Neural cell (in vitro differentiated cells): ENCODE results near the gene ACOX1. TPM values are rescaled to one million over a fixed set of nuclear protein-coding genes. Genes with fewer than 3 reads are reported as not detected.

Experiments used
- H2AFZ ChIP-seq: fragments of 200-600, 300-800 bp; sonication (generic), shearing (Covaris generic); 2 replicates; pipeline ENCODE4 v1.6.0; 2014; ENCODE audit warnings: low read depth, mild to moderate bottlenecking, antibody characterized with exemption, low read length, moderate library complexity
- H3F3A ChIP-seq: fragments of 200-600 bp; shearing (Covaris generic); 2 replicates; pipeline ENCODE4 v1.6.1; 2016; ENCODE audit warnings: mild to moderate bottlenecking, moderate library complexity, mixed read lengths, antibody characterized with exemption, low read length; ENCODE audit not compliant: insufficient read depth, poor library complexity, severe bottlenecking
- H3K27ac ChIP-seq: fragments of 200-600, 300-800 bp; sonication (generic), shearing (Covaris generic); 2 replicates; pipeline ENCODE4 v1.5.1; 2014; ENCODE audit warnings: mild to moderate bottlenecking, low read length, moderate library complexity
- H3K27me3 ChIP-seq: fragments of 300-800, 200-600 bp; sonication (generic), shearing (Covaris generic); 2 replicates; pipeline ENCODE4 v1.6.0; 2014; ENCODE audit warnings: mild to moderate bottlenecking, low read depth, low read length, moderate library complexity; ENCODE audit not compliant: insufficient read depth
- H3K36me3 ChIP-seq: fragments of 300-800, 200-600 bp; sonication (generic), shearing (Covaris generic); 2 replicates; pipeline ENCODE4 v1.5.1; 2014; ENCODE audit warnings: mild to moderate bottlenecking, antibody characterized with exemption, low read length, moderate library complexity; ENCODE audit not compliant: insufficient read depth
- H3K4me2 ChIP-seq: fragments of 300-800, 200-600 bp; sonication (generic), shearing (Covaris generic); 2 replicates; pipeline ENCODE4 v1.6.0; 2014; ENCODE audit warnings: mild to moderate bottlenecking, low read length
- H3K4me3 ChIP-seq: fragments of 300-800, 200-600 bp; sonication (generic), shearing (Covaris generic); 2 replicates; pipeline ENCODE4 v1.5.1; 2014; ENCODE audit warnings: mild to moderate bottlenecking, low read length, moderate library complexity
- H3K79me2 ChIP-seq: fragments of 200-600 bp; shearing (Covaris generic); replicated peaks from 2 replicates; pipeline ENCODE4 v1.6.0; 2014; ENCODE audit warnings: mild to moderate bottlenecking, low read length, moderate library complexity; ENCODE audit not compliant: insufficient read depth
- H3K9ac ChIP-seq: fragments of 300-800, 200-600 bp; sonication (generic), shearing (Covaris generic); 2 replicates; pipeline ENCODE4 v1.6.1; 2016; ENCODE audit warnings: mild to moderate bottlenecking, low read length, mixed read lengths
- H3K9me2 ChIP-seq: fragments of 200-600 bp; shearing (Covaris generic); 2 replicates; pipeline ENCODE4 v1.6.1; 2016; ENCODE audit warnings: mild to moderate bottlenecking, low read length, mixed read lengths; ENCODE audit not compliant: insufficient read depth
- H3K9me3 ChIP-seq: fragments of 200-600, 300-800 bp; sonication (generic), shearing (Covaris generic); 2 replicates; pipeline ENCODE4 v1.6.1; 2016; ENCODE audit warnings: mild to moderate bottlenecking, mixed run types, low read length, moderate library complexity, mixed read lengths
- H4K20me1 ChIP-seq: fragments of 200-600 bp; shearing (Covaris generic); 2 replicates; pipeline ENCODE4 v1.6.1; 2016; ENCODE audit warnings: mild to moderate bottlenecking, mixed run types; ENCODE audit not compliant: insufficient read depth
- EP300 ChIP-seq: fragments of 450-650 bp; conservative IDR thresholded peaks from 2 replicates; pipeline ENCODE4 v1.6.1; 2014; ENCODE audit warnings: antibody characterized with exemption, mild to moderate bottlenecking, moderate library complexity; ENCODE audit not compliant: poor library complexity, severe bottlenecking
- EZH2 ChIP-seq: fragments of 200-600, 300-800 bp; shearing (Covaris generic), sonication (generic); IDR thresholded peaks from 2 replicates; pipeline ENCODE4 v1.6.1; 2014; ENCODE audit warnings: antibody characterized with exemption, low read length, borderline replicate concordance, mild to moderate bottlenecking; ENCODE audit not compliant: insufficient read depth, poor library complexity, severe bottlenecking
- MXI1 ChIP-seq: fragments of 450-650 bp; conservative IDR thresholded peaks from 2 replicates; pipeline ENCODE4 v1.6.1; 2014; ENCODE audit warnings: antibody characterized with exemption, mild to moderate bottlenecking; ENCODE audit not compliant: poor library complexity, severe bottlenecking
- POLR2AphosphoS5 ChIP-seq: IDR thresholded peaks from 2 replicates; pipeline ENCODE4 v1.6.1; 2012
- RAD21 ChIP-seq: fragments of 450-650 bp; conservative IDR thresholded peaks from 2 replicates; pipeline ENCODE4 v1.6.1; 2014; ENCODE audit warnings: antibody characterized with exemption, mild to moderate bottlenecking, moderate library complexity
- SMC3 ChIP-seq: fragments of 450-650 bp; conservative IDR thresholded peaks from 2 replicates; pipeline ENCODE4 v1.6.1; 2014; ENCODE audit warnings: antibody characterized with exemption, mild to moderate bottlenecking, moderate library complexity; ENCODE audit not compliant: poor library complexity
- TAF1 ChIP-seq: IDR thresholded peaks from 2 replicates; pipeline ENCODE4 v1.6.1; 2012; ENCODE audit warnings: low read depth
- polyA plus RNA-seq: library from polyadenylated mRNA; depleted of rRNA; stranded (reverse); fragments of >200 nt; gene quantifications from 2 replicates; pipeline ENCODE4 v1.2.3, GENCODE V29; 2014
- TF ChIP-seq, protein P1 (sequence below): fragments of 450-650 bp; IDR thresholded peaks from 2 replicates; pipeline ENCODE4 v1.5.1; 2014; ENCODE audit warnings: antibody characterized with exemption, mild to moderate bottlenecking, moderate library complexity; ENCODE audit not compliant: poor library complexity, severe bottlenecking
- TF ChIP-seq, protein P2 (sequence below): IDR thresholded peaks from 2 replicates; pipeline ENCODE4 v1.6.1; 2012; ENCODE audit warnings: borderline replicate concordance

ACOX1 gene
- polyA plus RNA-seq, 1 donor from 2014 or later, result 31.2 TPM

- Histone ChIP-seq H3K27ac (no peak overlapping the region), H2AFZ (no peak overlapping the region), H3K27me3 (no peaks in the 10 kb centered on the region), H3K4me2 (no peak overlapping the region), H3K79me2 (no peaks in the 10 kb centered on the region), H3K4me3 (no peak overlapping the region), H3F3A (no peaks in the 10 kb centered on the region), H3K9me2 (no peaks in the 10 kb centered on the region), H4K20me1 (no peaks in the 10 kb centered on the region), H3K36me3 (no peaks in the 10 kb centered on the region), H3K9ac (no peak overlapping the region), H3K9me3 (no peaks in the 10 kb centered on the region)
- no peak for TF ChIP-seq MXI1
- TF ChIP-seq POLR2AphosphoS5, result no peak
- no peak for TF ChIP-seq RAD21
- no peak for TF ChIP-seq SMC3
- TF ChIP-seq EP300, result no peak
- no peak for TF ChIP-seq EZH2
- no peak for TF ChIP-seq TAF1
- TF ChIP-seq, protein P1, sequence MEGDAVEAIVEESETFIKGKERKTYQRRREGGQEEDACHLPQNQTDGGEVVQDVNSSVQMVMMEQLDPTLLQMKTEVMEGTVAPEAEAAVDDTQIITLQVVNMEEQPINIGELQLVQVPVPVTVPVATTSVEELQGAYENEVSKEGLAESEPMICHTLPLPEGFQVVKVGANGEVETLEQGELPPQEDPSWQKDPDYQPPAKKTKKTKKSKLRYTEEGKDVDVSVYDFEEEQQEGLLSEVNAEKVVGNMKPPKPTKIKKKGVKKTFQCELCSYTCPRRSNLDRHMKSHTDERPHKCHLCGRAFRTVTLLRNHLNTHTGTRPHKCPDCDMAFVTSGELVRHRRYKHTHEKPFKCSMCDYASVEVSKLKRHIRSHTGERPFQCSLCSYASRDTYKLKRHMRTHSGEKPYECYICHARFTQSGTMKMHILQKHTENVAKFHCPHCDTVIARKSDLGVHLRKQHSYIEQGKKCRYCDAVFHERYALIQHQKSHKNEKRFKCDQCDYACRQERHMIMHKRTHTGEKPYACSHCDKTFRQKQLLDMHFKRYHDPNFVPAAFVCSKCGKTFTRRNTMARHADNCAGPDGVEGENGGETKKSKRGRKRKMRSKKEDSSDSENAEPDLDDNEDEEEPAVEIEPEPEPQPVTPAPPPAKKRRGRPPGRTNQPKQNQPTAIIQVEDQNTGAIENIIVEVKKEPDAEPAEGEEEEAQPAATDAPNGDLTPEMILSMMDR, result no peak
- TF ChIP-seq, protein P2, sequence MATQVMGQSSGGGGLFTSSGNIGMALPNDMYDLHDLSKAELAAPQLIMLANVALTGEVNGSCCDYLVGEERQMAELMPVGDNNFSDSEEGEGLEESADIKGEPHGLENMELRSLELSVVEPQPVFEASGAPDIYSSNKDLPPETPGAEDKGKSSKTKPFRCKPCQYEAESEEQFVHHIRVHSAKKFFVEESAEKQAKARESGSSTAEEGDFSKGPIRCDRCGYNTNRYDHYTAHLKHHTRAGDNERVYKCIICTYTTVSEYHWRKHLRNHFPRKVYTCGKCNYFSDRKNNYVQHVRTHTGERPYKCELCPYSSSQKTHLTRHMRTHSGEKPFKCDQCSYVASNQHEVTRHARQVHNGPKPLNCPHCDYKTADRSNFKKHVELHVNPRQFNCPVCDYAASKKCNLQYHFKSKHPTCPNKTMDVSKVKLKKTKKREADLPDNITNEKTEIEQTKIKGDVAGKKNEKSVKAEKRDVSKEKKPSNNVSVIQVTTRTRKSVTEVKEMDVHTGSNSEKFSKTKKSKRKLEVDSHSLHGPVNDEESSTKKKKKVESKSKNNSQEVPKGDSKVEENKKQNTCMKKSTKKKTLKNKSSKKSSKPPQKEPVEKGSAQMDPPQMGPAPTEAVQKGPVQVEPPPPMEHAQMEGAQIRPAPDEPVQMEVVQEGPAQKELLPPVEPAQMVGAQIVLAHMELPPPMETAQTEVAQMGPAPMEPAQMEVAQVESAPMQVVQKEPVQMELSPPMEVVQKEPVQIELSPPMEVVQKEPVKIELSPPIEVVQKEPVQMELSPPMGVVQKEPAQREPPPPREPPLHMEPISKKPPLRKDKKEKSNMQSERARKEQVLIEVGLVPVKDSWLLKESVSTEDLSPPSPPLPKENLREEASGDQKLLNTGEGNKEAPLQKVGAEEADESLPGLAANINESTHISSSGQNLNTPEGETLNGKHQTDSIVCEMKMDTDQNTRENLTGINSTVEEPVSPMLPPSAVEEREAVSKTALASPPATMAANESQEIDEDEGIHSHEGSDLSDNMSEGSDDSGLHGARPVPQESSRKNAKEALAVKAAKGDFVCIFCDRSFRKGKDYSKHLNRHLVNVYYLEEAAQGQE, result no peak
Observed at GRCh38 chr17:76026714-76027158, 47.8 kb upstream of the ACOX1 start.

GRCh38 chr17:76025294-76025693, 46.3 kb upstream of the ACOX1 start:
- Histone ChIP-seq H3K36me3 (no peaks in the 10 kb centered on the region), H3K4me2 (no peak overlapping the region), H3K9me2 (no peaks in the 10 kb centered on the region), H4K20me1 (no peaks in the 10 kb centered on the region), H3K4me3 (no peak overlapping the region), H2AFZ (no peak overlapping the region), H3F3A (no peaks in the 10 kb centered on the region), H3K27me3 (no peaks in the 10 kb centered on the region), H3K79me2 (no peaks in the 10 kb centered on the region), H3K27ac (no peak overlapping the region), H3K9me3 (no peaks in the 10 kb centered on the region), H3K9ac (no peak overlapping the region)
- TF ChIP-seq EZH2 (no peak), TAF1 (no peak), EP300 (no peak), MXI1 (no peak)
- TF ChIP-seq, protein P2, result no peak
